ENCODE results near the gene FAM76B.

- no peak for TF ChIP-seq POLR2AphosphoS5 (IDR thresholded peaks at IDR 0.05)
- TF ChIP-seq, protein P1, sequence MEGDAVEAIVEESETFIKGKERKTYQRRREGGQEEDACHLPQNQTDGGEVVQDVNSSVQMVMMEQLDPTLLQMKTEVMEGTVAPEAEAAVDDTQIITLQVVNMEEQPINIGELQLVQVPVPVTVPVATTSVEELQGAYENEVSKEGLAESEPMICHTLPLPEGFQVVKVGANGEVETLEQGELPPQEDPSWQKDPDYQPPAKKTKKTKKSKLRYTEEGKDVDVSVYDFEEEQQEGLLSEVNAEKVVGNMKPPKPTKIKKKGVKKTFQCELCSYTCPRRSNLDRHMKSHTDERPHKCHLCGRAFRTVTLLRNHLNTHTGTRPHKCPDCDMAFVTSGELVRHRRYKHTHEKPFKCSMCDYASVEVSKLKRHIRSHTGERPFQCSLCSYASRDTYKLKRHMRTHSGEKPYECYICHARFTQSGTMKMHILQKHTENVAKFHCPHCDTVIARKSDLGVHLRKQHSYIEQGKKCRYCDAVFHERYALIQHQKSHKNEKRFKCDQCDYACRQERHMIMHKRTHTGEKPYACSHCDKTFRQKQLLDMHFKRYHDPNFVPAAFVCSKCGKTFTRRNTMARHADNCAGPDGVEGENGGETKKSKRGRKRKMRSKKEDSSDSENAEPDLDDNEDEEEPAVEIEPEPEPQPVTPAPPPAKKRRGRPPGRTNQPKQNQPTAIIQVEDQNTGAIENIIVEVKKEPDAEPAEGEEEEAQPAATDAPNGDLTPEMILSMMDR (IDR thresholded peaks at IDR 0.05), result no peak
These were observed 56.5 kb downstream of the FAM76B start for GRCh38 chr11:95732930-95733602.

All from stomach (tissue), 4 donors.